Globus pallidus (tissue), 1 donor: ENCODE measurements around the gene GDF11.
"Not testable (repeated sequence)": the region's sequence is repeated elsewhere in the genome, so short reads cannot be mapped to it uniquely, and the experiment has no call there.

Experiments
- DNase-seq: peaks from one replicate; pipeline ENCODE4 v3.0.0-alpha.2; 2015; ENCODE audit warnings: low spot score

Gene GDF11

DNA sequence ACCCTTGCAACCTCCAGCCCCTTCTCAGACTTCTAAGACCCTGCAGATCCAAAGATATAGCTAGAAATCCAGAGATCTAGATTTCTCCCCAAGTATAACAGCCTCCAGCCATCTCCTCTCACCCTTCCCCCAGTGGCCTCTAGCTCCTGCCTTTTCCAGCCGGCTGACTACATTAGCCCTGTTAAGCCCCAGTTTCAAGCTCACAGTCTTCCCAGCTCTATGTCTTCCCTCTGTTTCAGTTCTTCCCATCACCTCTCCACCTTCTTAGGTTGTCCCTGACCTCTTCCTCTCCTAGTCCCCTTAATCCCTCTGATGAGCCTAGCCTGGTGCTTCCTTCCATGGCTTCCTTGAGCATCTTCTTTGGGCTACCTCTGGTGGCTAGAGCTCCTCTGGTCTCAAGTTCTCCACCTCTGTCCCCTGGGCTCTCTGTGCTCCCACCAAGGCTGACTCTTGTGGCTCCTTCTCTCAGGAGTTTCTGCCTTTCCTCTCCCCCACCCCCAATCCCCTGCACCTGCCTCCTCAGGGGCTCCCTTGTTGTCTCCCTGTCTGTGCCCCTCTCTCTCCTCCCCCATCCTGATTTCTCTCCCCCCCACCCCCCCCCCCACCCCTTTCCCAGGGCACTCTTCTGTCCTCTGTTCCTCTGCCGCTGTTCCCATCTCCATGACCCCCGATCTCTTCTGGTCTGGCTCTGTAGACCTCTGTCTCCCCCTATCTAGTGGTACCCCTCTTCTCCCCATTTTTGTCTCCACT is 816 bp upstream of the GDF11 start:
- DNase-seq = no peak

- DNase-seq = no peak
Measured at GRCh38 chr12:55743406-55744339, 751 bp downstream of the GDF11 start.

- no peak for DNase-seq
Measured at GRCh38 chr12:55744340-55745030, 1.6 kb downstream of the GDF11 start.

GRCh38 chr12:55745361-55746173 is 2.6 kb downstream of the GDF11 start:
- DNase-seq = no peak

DNA sequence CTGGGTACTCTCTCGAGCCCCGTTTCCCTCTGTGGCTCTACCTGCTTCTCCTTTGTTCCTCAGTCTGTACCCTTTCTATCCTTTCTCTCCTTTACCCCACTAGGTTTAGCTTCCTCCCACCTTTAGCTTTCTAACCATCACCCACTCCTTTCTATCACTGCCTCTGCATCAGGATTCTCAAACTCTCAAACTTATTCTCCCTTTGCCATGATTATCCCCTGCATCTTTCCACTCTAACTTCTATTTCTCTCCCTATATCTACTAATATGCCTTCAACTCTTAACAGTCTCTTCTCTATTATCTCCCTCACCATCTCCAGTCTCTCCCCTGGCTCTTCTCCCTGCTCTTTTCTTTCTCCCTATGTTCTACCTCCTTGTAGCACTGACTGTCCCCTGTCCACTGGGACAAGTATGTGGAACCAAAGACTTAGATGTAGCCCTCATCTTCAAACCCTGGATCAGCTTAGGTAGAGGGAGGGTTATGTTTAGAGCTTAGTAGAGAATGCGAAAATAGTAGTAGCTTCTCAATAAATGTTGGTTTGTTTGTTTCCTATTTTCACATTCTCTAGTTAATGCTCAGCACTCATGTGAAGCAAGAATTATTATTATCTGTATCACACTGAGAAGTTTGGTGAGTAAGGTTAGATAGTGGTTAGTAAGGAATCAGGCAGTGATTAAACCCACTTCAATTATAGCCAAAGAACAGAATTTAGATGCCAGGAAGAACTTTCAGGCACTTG is 3.4 kb downstream of the GDF11 start:
- no peak for DNase-seq

GRCh38 chr12:55746913-55747231 is 4.0 kb downstream of the GDF11 start:
- no peak for DNase-seq

DNA sequence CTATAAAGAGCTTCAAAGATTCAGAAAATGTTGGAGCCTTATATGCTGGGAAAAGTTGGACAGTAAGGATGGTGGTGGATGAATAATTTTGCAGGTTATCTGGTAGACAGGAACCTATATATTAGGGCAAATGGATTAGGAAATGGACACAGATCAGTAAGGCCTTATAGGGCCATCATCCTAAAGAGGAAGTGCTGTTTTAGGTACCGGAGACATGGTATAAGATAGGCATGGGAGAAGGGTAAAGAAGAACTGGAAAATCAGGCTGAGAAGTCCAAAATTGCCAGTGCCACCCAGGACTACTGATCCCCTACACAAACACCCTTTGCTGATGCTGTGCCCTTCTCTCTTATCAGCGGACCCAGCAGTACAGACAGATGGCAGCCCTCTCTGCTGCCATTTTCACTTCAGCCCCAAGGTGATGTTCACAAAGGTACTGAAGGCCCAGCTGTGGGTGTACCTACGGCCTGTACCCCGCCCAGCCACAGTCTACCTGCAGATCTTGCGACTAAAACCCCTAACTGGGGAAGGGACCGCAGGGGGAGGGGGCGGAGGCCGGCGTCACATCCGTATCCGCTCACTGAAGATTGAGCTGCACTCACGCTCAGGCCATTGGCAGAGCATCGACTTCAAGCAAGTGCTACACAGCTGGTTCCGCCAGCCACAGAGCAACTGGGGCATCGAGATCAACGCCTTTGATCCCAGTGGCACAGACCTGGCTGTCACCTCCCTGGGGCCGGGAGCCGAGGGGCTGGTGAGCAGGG is 5.5 kb downstream of the GDF11 start:
- no peak for DNase-seq

DNA sequence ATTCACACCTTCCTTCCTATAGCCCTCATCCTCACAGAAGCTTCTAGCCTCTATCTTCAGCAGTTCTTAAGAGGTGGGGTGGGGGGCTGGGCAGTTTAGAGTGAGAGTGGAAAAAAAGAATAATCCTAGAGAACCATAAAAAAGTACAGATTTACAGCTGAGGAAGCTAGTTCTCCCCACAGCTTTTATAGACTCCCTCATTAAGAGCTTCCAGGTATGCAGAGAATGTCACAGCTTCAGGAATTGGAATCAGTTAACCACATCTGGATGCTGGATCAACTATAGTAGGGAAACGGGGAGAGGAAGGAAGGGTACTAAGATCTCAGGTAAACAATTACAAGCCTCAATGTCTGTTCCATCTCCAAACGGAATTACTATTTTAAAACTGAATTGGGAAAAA is 12.3 kb downstream of the GDF11 start:
- DNase-seq = no peak

GRCh38 chr12:55757701-55758100 is 14.8 kb downstream of the GDF11 start:
- no peak for DNase-seq

GRCh38 chr12:55758575-55758974 is 15.7 kb downstream of the GDF11 start:
- DNase-seq = not testable (repeated sequence)

DNA sequence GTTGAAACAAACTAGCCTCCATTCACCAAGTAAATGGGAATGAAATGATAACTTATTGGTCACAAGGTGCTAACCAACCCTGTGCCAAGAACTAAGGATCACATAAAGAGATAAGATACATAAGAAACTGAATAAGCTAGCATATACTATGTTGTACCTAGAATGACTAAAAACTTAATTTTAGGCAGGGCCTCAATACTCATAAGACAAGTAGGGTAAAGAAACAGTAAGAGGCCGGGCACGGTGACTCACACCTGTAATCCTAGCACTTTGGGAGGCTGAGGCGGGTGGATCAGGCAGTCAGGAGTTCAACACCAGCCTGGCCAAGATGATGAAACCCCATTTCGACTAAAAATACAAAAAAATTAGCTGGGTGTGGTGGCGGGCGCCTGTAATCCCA is 17.7 kb downstream of the GDF11 start:
- no peak for DNase-seq

DNA sequence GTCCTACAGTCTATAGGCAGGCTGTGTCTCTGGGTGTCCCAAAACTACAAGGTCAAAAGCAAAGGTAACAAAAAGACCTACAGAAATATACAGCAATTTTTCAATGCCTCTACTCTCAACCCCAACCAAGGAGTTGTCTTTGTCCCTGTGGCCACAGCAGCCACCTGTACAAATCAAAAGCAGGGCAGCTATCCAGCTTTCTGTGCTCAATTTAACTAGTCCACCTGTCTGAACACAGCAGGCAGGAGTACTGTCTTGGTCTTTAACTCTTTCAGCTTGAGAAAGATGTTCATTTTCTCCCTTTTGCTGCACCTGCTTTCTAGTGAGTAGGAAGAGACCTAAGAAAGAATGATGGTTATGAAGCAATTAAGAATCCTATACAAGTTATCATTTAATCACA is 19.7 kb downstream of the GDF11 start:
- no peak for DNase-seq

- no peak for DNase-seq
Measured at GRCh38 chr12:55765736-55766290, 22.9 kb downstream of the GDF11 start.

- DNase-seq = no peak
Measured at GRCh38 chr12:55767156-55767555, 24.2 kb downstream of the GDF11 start.

DNA sequence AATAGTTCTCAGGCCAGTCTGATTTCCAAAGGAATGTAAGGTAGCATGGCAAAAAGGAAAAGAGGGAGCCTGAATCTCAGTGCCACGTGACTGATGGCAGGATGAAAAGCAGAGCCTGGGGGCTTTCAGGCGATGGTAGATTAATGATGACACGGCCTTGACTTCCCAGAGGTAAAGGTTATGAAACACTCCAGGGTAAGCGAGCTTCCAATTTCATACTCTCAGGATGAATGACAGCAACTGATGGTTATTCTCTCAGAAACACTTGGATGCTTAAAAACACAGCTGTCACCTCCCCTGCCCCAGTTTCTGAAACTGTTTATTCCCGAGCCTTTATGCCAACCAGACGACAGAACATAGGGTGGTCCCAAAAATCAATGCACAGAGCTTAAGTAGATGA is 28.8 kb downstream of the GDF11 start:
- DNase-seq = no peak

GRCh38 chr12:55777856-55778255 is 34.9 kb downstream of the GDF11 start:
- no peak for DNase-seq

GRCh38 chr12:55780685-55781084 is 37.8 kb downstream of the GDF11 start:
- no peak for DNase-seq

DNA sequence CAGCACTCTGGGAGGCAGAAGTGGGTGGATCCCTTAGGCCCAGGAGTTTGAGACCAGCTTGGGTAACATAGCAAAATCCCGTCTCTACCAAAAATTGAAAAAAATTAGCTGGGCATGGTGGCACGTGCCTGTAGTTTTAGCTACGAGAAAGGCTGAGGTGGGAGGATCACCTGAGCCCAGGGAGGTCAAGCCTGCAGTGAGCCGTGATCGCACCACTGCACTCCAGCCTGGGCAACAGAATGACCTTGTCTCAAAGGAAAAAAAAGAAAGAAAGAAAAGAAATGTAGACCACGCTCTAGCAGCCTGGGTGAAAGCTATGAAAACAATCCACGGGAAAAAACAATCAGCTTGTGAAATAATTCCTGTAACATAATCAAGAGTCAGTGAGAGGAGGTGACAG is 45.6 kb downstream of the GDF11 start:
- no peak for DNase-seq

GRCh38 chr12:55789171-55789570 is 46.2 kb downstream of the GDF11 start:
- no peak for DNase-seq

- no peak for DNase-seq
Measured at GRCh38 chr12:55789893-55790292, 47.0 kb downstream of the GDF11 start.
